MM.1S (cell line): ENCODE data around the gene CHM.
"Not testable (repeated sequence)": the region's sequence is repeated elsewhere in the genome, so short reads cannot be mapped to it uniquely, and the experiment has no call there.

Experiments used
- DNase-seq: peaks from one replicate; pipeline ENCODE4 v3.0.0-alpha.2; 2015
- H2AFZ ChIP-seq: fragments of 300-600 bp; sonication (generic); 2 replicates; pipeline ENCODE4 v1.6.0; 2016; ENCODE audit warnings: antibody characterized with exemption, low read length
- H3F3A ChIP-seq: fragments of 300-600 bp; sonication (generic); 2 replicates; pipeline ENCODE4 v1.6.1; 2016; ENCODE audit warnings: mild to moderate bottlenecking, antibody characterized with exemption, low read length, moderate library complexity, mixed read lengths; ENCODE audit not compliant: insufficient read depth
- H3K27ac ChIP-seq: fragments of 300-600 bp; sonication (generic); 2 replicates; pipeline ENCODE4 v1.5.1; 2016; ENCODE audit warnings: mild to moderate bottlenecking, low read length
- H3K27me3 ChIP-seq: fragments of 300-600 bp; sonication (generic); replicated peaks from 2 replicates; pipeline ENCODE4 v1.6.0; 2016; ENCODE audit warnings: low read length; ENCODE audit not compliant: insufficient read depth
- H3K36me3 ChIP-seq: fragments of 300-600 bp; sonication (generic); replicated peaks from 2 replicates; pipeline ENCODE4 v1.6.1; 2016; ENCODE audit warnings: mild to moderate bottlenecking, low read length, mixed read lengths; ENCODE audit not compliant: insufficient read depth
- H3K4me1 ChIP-seq: fragments of 300-600 bp; sonication (generic); 2 replicates; pipeline ENCODE4 v1.6.1; 2016; ENCODE audit warnings: low read length, mixed read lengths
- H3K4me2 ChIP-seq: fragments of 300-600 bp; sonication (generic); 2 replicates; pipeline ENCODE4 v1.6.0; 2016; ENCODE audit warnings: low read depth, low read length
- H3K4me3 ChIP-seq: fragments of 300-600 bp; sonication (generic); 2 replicates; pipeline ENCODE4 v1.5.1; 2016; ENCODE audit warnings: low read length, mixed read lengths
- H3K79me2 ChIP-seq: fragments of 300-600 bp; sonication (generic); 2 replicates; pipeline ENCODE4 v1.6.1; 2016; ENCODE audit warnings: mixed run types, low read length, mixed read lengths
- H3K9ac ChIP-seq: fragments of 300-600 bp; sonication (generic); 2 replicates; pipeline ENCODE4 v1.6.1; 2016; ENCODE audit warnings: low read length, mixed read lengths
- H3K9me2 ChIP-seq: fragments of 300-600 bp; sonication (generic); replicated peaks from 2 replicates; pipeline ENCODE4 v1.6.1; 2016; ENCODE audit warnings: mild to moderate bottlenecking, low read length, mixed read lengths; ENCODE audit not compliant: insufficient read depth
- H3K9me3 ChIP-seq: fragments of 300-600 bp; sonication (generic); replicated peaks from 2 replicates; pipeline ENCODE4 v1.6.1; 2016; ENCODE audit warnings: mild to moderate bottlenecking, low read length, mixed read lengths; ENCODE audit not compliant: insufficient read depth
- H4K20me1 ChIP-seq: fragments of 300-600 bp; sonication (generic); 2 replicates; pipeline ENCODE4 v1.6.1; 2016; ENCODE audit warnings: mild to moderate bottlenecking, low read length, moderate library complexity, mixed read lengths; ENCODE audit not compliant: insufficient read depth
- CTCF ChIP-seq: fragments of 300-600 bp; sonication (generic); IDR thresholded peaks from 2 replicates; pipeline ENCODE4 v1.5.1; 2016; ENCODE audit warnings: antibody characterized with exemption, low read length, mixed read lengths
- EZH2 ChIP-seq: fragments of 300-600 bp; sonication (generic); optimal IDR thresholded peaks from 2 replicates; pipeline ENCODE3; 2017; ENCODE audit warnings: low read depth, mild to moderate bottlenecking, antibody characterized with exemption, low read length, mixed read lengths
- EZH2phosphoT487 ChIP-seq: fragments of 300-600 bp; sonication (generic); IDR thresholded peaks from 2 replicates; pipeline ENCODE4 v1.6.1; 2018; ENCODE audit warnings: antibody characterized with exemption, low read length

The CHM gene

GRCh38 chrX:85988353-85988752 lies 59.0 kb downstream of the CHM start:
- H4K20me1 ChIP-seq = no peaks in the 10 kb centered on the region
- H3K79me2 ChIP-seq = peaks cover 32% of the 10 kb centered on the region
- H3K4me1 ChIP-seq = no peaks in the 10 kb centered on the region
- no peaks in the 10 kb centered on the region for H3K9me3 ChIP-seq
- no peak overlapping the region for H3K4me3 ChIP-seq
- H2AFZ ChIP-seq = no peak overlapping the region
- H3F3A ChIP-seq = no peaks in the 10 kb centered on the region
- no peak overlapping the region for H3K9ac ChIP-seq
- no peaks in the 10 kb centered on the region for H3K9me2 ChIP-seq
- TF ChIP-seq EZH2 (no peak), EZH2phosphoT487 (no peak), CTCF (no peak)
- no peak overlapping the region for H3K4me2 ChIP-seq
- no peaks in the 10 kb centered on the region for H3K36me3 ChIP-seq
- H3K27me3 ChIP-seq = no peaks in the 10 kb centered on the region
- no peak overlapping the region for H3K27ac ChIP-seq
- no peak for DNase-seq

- H3K27me3 ChIP-seq = no peaks in the 10 kb centered on the region
- H3K9me2 ChIP-seq = no peaks in the 10 kb centered on the region
These were observed 67.1 kb downstream of the CHM start for GRCh38 chrX:85980286-85980685.

GRCh38 chrX:85977218-85977617 lies 70.1 kb downstream of the CHM start:
- no peak overlapping the region for H3K4me3 ChIP-seq
- no peak overlapping the region for H2AFZ ChIP-seq
- TF ChIP-seq EZH2phosphoT487 (no peak), EZH2 (no peak), CTCF (no peak)
- no peaks in the 10 kb centered on the region for H3F3A ChIP-seq
- H4K20me1 ChIP-seq = no peaks in the 10 kb centered on the region
- H3K9ac ChIP-seq = no peak overlapping the region
- DNase-seq = no peak
- no peaks in the 10 kb centered on the region for H3K9me3 ChIP-seq
- no peaks in the 10 kb centered on the region for H3K4me1 ChIP-seq
- no peaks in the 10 kb centered on the region for H3K9me2 ChIP-seq
- no peaks in the 10 kb centered on the region for H3K36me3 ChIP-seq
- H3K79me2 ChIP-seq = no peaks in the 10 kb centered on the region
- no peak overlapping the region for H3K4me2 ChIP-seq
- H3K27ac ChIP-seq = no peak overlapping the region
- H3K27me3 ChIP-seq = no peaks in the 10 kb centered on the region

More at GRCh38 chrX:85980286-85980685, 67.1 kb downstream of the CHM start:
- H2AFZ ChIP-seq = no peak overlapping the region
- H3K9ac ChIP-seq = no peak overlapping the region
- no peaks in the 10 kb centered on the region for H3K79me2 ChIP-seq
- H3F3A ChIP-seq = no peaks in the 10 kb centered on the region
- no peaks in the 10 kb centered on the region for H3K4me1 ChIP-seq
- no peaks in the 10 kb centered on the region for H3K36me3 ChIP-seq
- no peaks in the 10 kb centered on the region for H4K20me1 ChIP-seq
- no peak overlapping the region for H3K27ac ChIP-seq
- no peak for DNase-seq
- H3K4me2 ChIP-seq = no peak overlapping the region
- H3K4me3 ChIP-seq = no peak overlapping the region
- H3K9me3 ChIP-seq = no peaks in the 10 kb centered on the region
- TF ChIP-seq EZH2phosphoT487 (no peak), CTCF (no peak), EZH2 (no peak)

- not testable (repeated sequence) for H3K79me2 ChIP-seq, H3K4me3 ChIP-seq, H4K20me1 ChIP-seq, H3K9me2 ChIP-seq, H3K36me3 ChIP-seq, H3F3A ChIP-seq, H3K4me2 ChIP-seq, H3K27ac ChIP-seq, H3K9ac ChIP-seq, H3K4me1 ChIP-seq, H2AFZ ChIP-seq, H3K9me3 ChIP-seq, DNase-seq, H3K27me3 ChIP-seq
These were observed 75.0 kb downstream of the CHM start for GRCh38 chrX:85972351-85972750.
